ENCODE results near the gene KIF1A. TPM values are rescaled to one million over a fixed set of nuclear protein-coding genes. Genes with fewer than 3 reads are reported as not detected.
A peak's percentile ranks its signal among the peaks of the same experiment; 100 is the strongest.

The KIF1A gene, protein sequence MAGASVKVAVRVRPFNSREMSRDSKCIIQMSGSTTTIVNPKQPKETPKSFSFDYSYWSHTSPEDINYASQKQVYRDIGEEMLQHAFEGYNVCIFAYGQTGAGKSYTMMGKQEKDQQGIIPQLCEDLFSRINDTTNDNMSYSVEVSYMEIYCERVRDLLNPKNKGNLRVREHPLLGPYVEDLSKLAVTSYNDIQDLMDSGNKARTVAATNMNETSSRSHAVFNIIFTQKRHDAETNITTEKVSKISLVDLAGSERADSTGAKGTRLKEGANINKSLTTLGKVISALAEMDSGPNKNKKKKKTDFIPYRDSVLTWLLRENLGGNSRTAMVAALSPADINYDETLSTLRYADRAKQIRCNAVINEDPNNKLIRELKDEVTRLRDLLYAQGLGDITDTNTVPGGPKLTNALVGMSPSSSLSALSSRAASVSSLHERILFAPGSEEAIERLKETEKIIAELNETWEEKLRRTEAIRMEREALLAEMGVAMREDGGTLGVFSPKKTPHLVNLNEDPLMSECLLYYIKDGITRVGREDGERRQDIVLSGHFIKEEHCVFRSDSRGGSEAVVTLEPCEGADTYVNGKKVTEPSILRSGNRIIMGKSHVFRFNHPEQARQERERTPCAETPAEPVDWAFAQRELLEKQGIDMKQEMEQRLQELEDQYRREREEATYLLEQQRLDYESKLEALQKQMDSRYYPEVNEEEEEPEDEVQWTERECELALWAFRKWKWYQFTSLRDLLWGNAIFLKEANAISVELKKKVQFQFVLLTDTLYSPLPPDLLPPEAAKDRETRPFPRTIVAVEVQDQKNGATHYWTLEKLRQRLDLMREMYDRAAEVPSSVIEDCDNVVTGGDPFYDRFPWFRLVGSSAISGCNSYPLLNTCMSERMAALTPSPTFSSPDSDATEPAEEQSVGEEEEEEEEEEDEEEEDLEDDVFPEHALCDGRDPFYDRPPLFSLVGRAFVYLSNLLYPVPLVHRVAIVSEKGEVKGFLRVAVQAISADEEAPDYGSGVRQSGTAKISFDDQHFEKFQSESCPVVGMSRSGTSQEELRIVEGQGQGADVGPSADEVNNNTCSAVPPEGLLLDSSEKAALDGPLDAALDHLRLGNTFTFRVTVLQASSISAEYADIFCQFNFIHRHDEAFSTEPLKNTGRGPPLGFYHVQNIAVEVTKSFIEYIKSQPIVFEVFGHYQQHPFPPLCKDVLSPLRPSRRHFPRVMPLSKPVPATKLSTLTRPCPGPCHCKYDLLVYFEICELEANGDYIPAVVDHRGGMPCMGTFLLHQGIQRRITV (N-terminal part only)
- polyA plus RNA-seq (2012; ENCODE audit: insufficient read depth, insufficient read length, low read depth) = 158 TPM

DNA sequence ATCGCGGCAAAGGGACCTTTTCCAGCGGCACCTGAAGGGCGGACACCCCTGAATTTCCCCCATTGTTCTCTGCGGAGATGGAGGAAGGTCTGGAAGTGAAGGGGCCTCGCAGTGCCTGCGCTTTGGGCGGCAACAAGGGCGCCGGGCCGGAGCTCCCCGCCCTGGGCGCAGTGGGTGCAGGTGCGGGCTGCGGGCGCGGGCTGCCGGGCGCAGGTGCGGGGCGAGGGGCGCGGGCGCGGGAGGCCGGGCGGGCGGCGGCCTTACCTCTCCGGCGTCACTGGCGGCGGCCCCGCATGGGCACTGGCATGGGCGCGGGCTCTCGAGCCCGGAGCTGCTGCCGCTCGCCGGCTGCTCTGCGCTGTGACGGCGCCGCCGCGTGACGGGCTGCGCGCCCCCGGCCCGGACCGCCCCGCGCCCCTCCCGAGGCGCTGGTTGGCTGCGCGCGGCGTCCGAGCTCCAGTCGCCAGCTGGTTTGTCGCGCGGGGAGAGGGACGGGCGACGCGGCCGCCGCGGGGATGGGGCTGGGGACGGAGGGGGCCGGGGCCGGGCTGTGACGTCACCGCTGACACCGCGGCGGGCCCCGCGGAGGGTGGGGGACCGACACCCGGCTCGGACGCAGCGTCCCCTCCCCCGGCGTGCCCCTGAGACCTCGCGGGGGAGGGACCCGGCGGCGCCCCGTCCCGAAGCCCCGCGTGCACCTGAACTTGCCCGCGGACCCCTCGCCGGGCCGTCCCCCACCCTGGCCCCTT lies at the start of gene KIF1A:
Gene KIF1A, minus strand, starts transcription at position 362 of the 749 bp plus-strand sequence. CDS start 22,467 bp downstream, outside the sequence.
- TF ChIP-seq, protein P1, sequence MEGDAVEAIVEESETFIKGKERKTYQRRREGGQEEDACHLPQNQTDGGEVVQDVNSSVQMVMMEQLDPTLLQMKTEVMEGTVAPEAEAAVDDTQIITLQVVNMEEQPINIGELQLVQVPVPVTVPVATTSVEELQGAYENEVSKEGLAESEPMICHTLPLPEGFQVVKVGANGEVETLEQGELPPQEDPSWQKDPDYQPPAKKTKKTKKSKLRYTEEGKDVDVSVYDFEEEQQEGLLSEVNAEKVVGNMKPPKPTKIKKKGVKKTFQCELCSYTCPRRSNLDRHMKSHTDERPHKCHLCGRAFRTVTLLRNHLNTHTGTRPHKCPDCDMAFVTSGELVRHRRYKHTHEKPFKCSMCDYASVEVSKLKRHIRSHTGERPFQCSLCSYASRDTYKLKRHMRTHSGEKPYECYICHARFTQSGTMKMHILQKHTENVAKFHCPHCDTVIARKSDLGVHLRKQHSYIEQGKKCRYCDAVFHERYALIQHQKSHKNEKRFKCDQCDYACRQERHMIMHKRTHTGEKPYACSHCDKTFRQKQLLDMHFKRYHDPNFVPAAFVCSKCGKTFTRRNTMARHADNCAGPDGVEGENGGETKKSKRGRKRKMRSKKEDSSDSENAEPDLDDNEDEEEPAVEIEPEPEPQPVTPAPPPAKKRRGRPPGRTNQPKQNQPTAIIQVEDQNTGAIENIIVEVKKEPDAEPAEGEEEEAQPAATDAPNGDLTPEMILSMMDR (IDR thresholded peaks at IDR 0.05; ENCODE audit: low read depth, low read length) = no peak
- Histone ChIP-seq H3K4me3 (ENCODE audit: low read depth, low read length) (peak within 1 kb of the TSS; percentile 75), H3K4me1 (no peaks in the 10 kb centered on the region), H3K36me3 (no peaks in the 10 kb centered on the region), H3K9me3 (no peaks in the 10 kb centered on the region), H3K27me3 (peaks cover 15% of the 10 kb centered on the region)
- DNase-seq = peak; percentile 89

DNA sequence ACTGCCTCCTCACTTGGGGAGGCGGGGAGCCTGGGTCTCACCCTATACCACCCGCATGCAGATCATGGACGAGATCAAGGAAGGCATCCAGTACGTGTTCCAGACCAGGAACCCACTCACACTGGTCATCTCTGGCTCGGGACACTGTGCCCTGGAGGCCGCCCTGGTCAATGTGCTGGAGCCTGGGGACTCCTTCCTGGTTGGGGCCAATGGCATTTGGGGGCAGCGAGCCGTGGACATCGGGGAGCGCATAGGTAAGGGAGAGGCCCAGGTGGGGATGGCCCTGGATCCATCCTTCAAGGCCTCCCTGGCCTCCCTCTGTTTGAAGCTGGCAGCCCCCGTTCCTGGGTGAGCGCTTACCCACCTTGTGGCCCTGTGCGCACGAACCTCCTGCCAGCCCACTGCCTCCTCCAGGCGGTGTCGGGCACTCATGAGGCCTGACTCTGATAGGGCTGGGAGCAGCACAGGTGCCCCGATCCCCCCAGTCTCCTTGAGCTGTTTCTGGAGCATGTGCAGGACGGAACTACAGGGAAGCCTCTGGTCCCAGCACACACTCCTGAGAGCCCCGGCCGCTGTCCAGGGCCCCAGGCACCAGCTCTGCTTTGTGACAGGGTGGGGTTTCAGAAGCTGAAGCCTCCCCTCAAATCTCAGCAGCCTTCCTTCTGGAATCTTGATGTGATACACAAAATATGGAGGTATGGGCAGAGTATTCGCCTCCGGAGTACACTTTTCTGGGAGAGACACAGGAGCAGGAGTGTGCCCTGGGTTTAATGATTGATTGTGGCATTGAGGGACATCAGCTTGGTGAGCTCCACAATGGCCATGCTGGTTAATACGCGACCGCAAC lies 49.3 kb upstream of the KIF1A start:
- H3K27me3 ChIP-seq = no peaks in the 10 kb centered on the region
- H3K36me3 ChIP-seq = no peaks in the 10 kb centered on the region
- no peaks in the 10 kb centered on the region for H3K4me1 ChIP-seq
- H3K4me3 ChIP-seq (ENCODE audit: low read depth, low read length) = no peak overlapping the region
- no peak for DNase-seq
- no peaks in the 10 kb centered on the region for H3K9me3 ChIP-seq
- TF ChIP-seq, protein P1 (IDR thresholded peaks at IDR 0.05; ENCODE audit: low read depth, low read length) = no peak

DNA sequence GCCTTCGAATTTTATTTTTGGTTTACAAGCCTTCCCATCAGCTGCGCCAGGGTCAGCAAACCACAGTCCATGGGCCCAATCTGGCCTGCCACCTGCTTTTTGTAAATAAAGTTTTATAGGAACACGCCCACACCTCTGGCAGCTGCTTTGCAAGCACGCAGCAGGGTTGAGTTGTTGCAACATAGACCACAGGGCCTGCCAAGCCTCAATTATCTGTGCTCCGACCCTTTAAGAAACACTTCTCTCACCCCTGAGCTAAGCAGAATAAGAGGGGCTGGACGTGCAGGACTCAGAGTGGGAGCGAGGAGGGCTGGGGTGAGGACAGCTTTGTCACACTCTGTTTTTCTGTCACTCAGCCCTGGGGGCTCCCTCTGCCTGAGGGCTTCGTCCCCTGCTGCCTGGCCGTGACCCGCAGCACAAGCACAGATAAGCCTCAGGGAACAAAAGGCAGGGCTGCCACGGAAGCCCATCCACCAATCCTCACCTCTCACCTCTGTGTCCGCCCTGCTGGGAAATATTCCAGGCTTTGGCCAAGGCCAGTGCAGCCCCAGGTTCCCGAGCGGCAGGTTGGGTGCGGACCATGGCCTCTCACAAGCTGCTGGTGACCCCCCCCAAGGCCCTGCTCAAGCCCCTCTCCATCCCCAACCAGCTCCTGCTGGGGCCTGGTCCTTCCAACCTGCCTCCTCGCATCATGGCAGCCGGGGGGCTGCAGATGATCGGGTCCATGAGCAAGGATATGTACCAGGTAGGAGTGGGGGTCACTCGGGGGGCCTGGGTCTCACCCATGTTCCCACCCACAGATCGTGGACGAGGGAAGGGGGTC lies 48.5 kb upstream of the KIF1A start, which contains the start of gene AGXT:
Gene AGXT, plus strand, starts transcription at position 539 of the 823 bp plus-strand sequence. Its CDS starts 42 bp downstream, at position 581.
- Histone ChIP-seq H3K9me3 (no peaks in the 10 kb centered on the region), H3K4me1 (no peaks in the 10 kb centered on the region), H3K27me3 (no peaks in the 10 kb centered on the region), H3K4me3 (ENCODE audit: low read depth, low read length) (no peak within 1 kb of the TSS), H3K36me3 (no peaks in the 10 kb centered on the region)
- TF ChIP-seq, protein P1 (IDR thresholded peaks at IDR 0.05; ENCODE audit: low read depth, low read length) = no peak
- DNase-seq = no peak

DNA sequence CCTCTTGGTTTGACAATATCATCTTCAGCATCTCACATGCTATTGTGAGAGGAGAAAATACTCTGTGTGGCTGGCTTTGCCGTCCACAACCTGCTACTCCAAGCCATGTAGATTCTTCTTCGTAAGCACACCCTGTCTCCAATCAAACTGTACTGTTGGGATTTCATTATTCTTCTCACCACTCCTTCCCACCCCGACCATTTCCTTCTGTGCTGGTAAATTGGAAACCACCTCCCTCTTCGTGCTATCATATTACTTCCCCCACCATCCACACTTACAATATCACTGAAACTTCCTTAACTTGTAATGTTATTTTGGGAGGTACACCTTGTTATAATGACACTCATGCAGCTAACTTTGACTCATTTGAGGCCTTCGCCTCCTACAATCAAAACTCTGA lies 45.4 kb upstream of the KIF1A start:
- H3K36me3 ChIP-seq = no peaks in the 10 kb centered on the region
- no peak overlapping the region for H3K4me3 ChIP-seq (ENCODE audit: low read depth, low read length)
- no peak for DNase-seq
- no peaks in the 10 kb centered on the region for H3K4me1 ChIP-seq
- H3K27me3 ChIP-seq = peaks cover 3% of the 10 kb centered on the region; the same call in 1 of the 2 replicates
- TF ChIP-seq, protein P1 (IDR thresholded peaks at IDR 0.05; ENCODE audit: low read depth, low read length) = no peak
- H3K9me3 ChIP-seq = no peaks in the 10 kb centered on the region
